ENCODE data around the gene CAMTA1.

The CAMTA1 gene

DNA sequence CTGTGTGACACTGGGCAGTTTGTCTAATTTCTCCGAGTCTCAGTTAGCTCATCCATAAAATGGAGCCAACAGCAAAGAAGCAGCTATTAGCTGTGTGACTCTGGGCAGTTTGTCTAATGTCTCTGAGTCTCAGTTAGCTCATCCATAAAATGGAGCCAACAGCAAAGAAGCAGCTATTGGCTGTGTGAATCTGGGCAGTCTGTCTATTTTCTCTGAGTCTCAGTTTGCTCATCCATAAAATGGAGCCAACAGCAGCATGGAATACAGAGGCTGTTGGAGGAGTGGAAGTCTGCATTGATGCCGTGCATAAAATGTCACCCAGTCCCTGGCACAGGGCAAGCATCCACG, 688.9 kb downstream of the CAMTA1 start:
- Histone ChIP-seq H3K27ac (ENCODE audit: extremely low read depth, low read depth, low read length) (no peak overlapping the region), H3K36me3 (ENCODE audit: control insufficient read depth in 2 of 2, insufficient read depth in 1 of 2, low read length in 2 of 2) (no peaks in the 10 kb centered on the region), H3K4me3 (ENCODE audit: low read depth, low read length) (no peak overlapping the region), H3K9me3 (ENCODE audit: control insufficient read depth, insufficient read depth, low read depth, low read length) (no peaks in the 10 kb centered on the region), H3K4me1 (ENCODE audit: control insufficient read depth, insufficient read depth, low read length) (peaks cover 7% of the 10 kb centered on the region; the same call in 1 of the 2 replicates)
- POLR2A ChIA-PET: no interaction called here
- TF ChIP-seq, protein P1, sequence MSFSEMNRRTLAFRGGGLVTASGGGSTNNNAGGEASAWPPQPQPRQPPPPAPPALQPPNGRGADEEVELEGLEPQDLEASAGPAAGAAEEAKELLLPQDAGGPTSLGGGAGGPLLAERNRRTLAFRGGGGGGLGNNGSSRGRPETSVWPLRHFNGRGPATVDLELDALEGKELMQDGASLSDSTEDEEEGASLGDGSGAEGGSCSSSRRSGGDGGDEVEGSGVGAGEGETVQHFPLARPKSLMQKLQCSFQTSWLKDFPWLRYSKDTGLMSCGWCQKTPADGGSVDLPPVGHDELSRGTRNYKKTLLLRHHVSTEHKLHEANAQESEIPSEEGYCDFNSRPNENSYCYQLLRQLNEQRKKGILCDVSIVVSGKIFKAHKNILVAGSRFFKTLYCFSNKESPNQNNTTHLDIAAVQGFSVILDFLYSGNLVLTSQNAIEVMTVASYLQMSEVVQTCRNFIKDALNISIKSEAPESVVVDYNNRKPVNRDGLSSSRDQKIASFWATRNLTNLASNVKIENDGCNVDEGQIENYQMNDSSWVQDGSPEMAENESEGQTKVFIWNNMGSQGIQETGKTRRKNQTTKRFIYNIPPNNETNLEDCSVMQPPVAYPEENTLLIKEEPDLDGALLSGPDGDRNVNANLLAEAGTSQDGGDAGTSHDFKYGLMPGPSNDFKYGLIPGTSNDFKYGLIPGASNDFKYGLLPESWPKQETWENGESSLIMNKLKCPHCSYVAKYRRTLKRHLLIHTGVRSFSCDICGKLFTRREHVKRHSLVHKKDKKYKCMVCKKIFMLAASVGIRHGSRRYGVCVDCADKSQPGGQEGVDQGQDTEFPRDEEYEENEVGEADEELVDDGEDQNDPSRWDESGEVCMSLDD (tag by site-specific recombination; IDR thresholded peaks at IDR 0.05): no peak
- TF ChIP-seq ZNF335 (tag by site-specific recombination; conservative IDR thresholded peaks at IDR 0.05) (no peak), ZNF610 (tag by site-specific recombination; IDR thresholded peaks at IDR 0.05; ENCODE audit: borderline replicate concordance) (no peak), ZNF423 (tag by site-specific recombination; IDR thresholded peaks at IDR 0.05) (no peak), EGR2 (tag by site-specific recombination; IDR thresholded peaks at IDR 0.05; ENCODE audit: low read depth) (no peak), REPIN1 (tag by site-specific recombination; IDR thresholded peaks at IDR 0.05; ENCODE audit: low read depth) (no peak), ZNF292 (tag by site-specific recombination; IDR thresholded peaks at IDR 0.05; ENCODE audit: borderline replicate concordance, low read depth) (no peak), ZNF324 (tag by site-specific recombination; IDR thresholded peaks at IDR 0.05) (no peak), ZNF623 (tag by site-specific recombination; IDR thresholded peaks at IDR 0.05) (no peak), ZNF19 (tag by site-specific recombination; IDR thresholded peaks at IDR 0.05; ENCODE audit: low read depth) (no peak)
- CTCF ChIA-PET: interaction anchor here (1.0 to 1.1 kb wide), 3 partner anchors 22 to 139 kb away, joined by 3 read pairs; no protein-coding TSS in a partner anchor

DNA sequence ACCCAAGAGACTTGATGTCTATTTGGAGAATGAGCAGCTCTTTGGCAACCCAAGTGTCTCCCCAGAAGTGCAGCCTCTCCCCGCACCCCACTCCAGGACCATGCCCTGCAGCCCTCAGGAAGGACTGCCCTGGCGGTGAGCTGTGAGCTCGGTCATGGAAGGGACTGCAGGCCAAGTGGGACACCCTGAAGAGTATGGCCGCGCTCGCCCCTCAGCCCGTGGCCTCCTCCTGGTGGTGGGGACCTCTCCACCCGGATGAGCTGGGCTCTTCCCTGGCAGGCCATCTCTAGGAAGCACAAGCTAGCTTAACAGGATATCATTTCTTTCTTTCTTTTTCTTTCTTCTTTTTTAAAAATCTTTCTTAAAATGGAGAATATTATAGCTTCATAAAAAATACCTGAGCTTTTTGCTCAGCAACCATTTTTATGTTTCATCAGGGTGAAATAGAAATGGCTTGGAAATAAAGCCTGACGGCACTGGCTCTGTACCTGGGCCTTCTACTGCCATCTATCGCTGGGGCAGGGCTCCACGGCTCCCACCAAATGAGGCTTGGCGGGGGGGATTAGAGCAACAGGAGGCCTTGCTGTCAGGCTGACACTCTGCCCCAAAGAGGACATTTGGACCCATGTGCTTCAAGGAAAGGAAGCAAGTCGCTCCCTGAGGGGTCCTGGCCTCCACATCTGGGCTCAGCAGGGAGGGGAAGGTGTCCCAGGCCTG, 689.7 kb downstream of the CAMTA1 start:
- TF ChIP-seq GLIS1 (tag by site-specific recombination; IDR thresholded peaks at IDR 0.05) (peak; percentile 28; the same call in 1 of the 2 replicates), ZIC2 (tag by site-specific recombination; IDR thresholded peaks at IDR 0.05) (0 out of 2 replicates have a peak, but pooled peaks have one; percentile 10), ZNF529 (tag by site-specific recombination; IDR thresholded peaks at IDR 0.05; ENCODE audit: insufficient replicate concordance) (no peak), GLIS2 (tag by site-specific recombination; IDR thresholded peaks at IDR 0.05) (no peak)
- TF ChIP-seq, protein P2, sequence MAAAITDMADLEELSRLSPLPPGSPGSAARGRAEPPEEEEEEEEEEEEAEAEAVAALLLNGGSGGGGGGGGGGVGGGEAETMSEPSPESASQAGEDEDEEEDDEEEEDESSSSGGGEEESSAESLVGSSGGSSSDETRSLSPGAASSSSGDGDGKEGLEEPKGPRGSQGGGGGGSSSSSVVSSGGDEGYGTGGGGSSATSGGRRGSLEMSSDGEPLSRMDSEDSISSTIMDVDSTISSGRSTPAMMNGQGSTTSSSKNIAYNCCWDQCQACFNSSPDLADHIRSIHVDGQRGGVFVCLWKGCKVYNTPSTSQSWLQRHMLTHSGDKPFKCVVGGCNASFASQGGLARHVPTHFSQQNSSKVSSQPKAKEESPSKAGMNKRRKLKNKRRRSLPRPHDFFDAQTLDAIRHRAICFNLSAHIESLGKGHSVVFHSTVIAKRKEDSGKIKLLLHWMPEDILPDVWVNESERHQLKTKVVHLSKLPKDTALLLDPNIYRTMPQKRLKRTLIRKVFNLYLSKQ (tag by site-specific recombination; IDR thresholded peaks at IDR 0.05; ENCODE audit: borderline replicate concordance): no peak
- POLR2A ChIA-PET: no interaction called here
- CTCF ChIA-PET: interaction anchor here (0.6 to 1.1 kb wide), 5 partner anchors 21 to 231 kb away, joined by 3 read pairs; no protein-coding TSS in a partner anchor
- Histone ChIP-seq H3K27ac (ENCODE audit: extremely low read depth, low read depth, low read length) (no peak overlapping the region), H3K36me3 (ENCODE audit: control insufficient read depth in 2 of 2, insufficient read depth in 1 of 2, low read length in 2 of 2) (no peaks in the 10 kb centered on the region), H3K9me3 (ENCODE audit: control insufficient read depth, insufficient read depth, low read depth, low read length) (no peaks in the 10 kb centered on the region), H3K4me1 (ENCODE audit: control insufficient read depth, insufficient read depth, low read length) (peaks cover 7% of the 10 kb centered on the region; the same call in 1 of the 2 replicates), H3K4me3 (ENCODE audit: low read depth, low read length) (no peak overlapping the region)

DNA sequence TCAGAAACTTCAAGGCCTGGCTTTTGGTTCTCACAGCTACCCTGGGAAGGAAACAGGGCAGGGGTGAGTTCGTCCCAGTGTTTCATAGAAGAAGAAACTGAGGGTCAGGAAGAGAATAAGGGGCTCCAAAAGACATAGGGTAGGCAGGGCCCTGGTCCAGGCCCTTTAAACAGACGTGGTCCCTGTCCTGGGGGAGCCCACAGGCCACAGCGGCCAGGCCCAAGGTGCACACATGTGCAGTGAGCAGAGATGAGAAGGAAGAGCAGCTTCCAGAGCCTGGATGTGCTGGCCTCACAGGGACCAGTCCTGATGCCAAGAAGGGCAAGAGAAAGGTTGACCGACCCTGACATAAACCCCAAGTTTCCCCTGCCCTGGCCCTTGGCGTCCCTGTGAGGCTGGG, 690.4 kb downstream of the CAMTA1 start:
- POLR2A ChIA-PET: no interaction called here
- Histone ChIP-seq H3K9me3 (ENCODE audit: control insufficient read depth, insufficient read depth, low read depth, low read length) (no peaks in the 10 kb centered on the region), H3K4me3 (ENCODE audit: low read depth, low read length) (no peak overlapping the region), H3K4me1 (ENCODE audit: control insufficient read depth, insufficient read depth, low read length) (peaks cover 5% of the 10 kb centered on the region; the same call in 1 of the 2 replicates), H3K36me3 (ENCODE audit: control insufficient read depth in 2 of 2, insufficient read depth in 1 of 2, low read length in 2 of 2) (no peaks in the 10 kb centered on the region), H3K27ac (ENCODE audit: extremely low read depth, low read depth, low read length) (no peak overlapping the region)
- CTCF ChIA-PET: no interaction called here
- no peak for TF ChIP-seq TCF7L2 (IDR thresholded peaks at IDR 0.05; ENCODE audit: borderline replicate concordance, low read depth, low read length)
- TF ChIP-seq ZNF707 (tag by site-specific recombination; IDR thresholded peaks at IDR 0.05): no peak
- no peak for TF ChIP-seq SALL2 (tag by site-specific recombination; IDR thresholded peaks at IDR 0.05; ENCODE audit: borderline replicate concordance)
- TF ChIP-seq, protein P3, sequence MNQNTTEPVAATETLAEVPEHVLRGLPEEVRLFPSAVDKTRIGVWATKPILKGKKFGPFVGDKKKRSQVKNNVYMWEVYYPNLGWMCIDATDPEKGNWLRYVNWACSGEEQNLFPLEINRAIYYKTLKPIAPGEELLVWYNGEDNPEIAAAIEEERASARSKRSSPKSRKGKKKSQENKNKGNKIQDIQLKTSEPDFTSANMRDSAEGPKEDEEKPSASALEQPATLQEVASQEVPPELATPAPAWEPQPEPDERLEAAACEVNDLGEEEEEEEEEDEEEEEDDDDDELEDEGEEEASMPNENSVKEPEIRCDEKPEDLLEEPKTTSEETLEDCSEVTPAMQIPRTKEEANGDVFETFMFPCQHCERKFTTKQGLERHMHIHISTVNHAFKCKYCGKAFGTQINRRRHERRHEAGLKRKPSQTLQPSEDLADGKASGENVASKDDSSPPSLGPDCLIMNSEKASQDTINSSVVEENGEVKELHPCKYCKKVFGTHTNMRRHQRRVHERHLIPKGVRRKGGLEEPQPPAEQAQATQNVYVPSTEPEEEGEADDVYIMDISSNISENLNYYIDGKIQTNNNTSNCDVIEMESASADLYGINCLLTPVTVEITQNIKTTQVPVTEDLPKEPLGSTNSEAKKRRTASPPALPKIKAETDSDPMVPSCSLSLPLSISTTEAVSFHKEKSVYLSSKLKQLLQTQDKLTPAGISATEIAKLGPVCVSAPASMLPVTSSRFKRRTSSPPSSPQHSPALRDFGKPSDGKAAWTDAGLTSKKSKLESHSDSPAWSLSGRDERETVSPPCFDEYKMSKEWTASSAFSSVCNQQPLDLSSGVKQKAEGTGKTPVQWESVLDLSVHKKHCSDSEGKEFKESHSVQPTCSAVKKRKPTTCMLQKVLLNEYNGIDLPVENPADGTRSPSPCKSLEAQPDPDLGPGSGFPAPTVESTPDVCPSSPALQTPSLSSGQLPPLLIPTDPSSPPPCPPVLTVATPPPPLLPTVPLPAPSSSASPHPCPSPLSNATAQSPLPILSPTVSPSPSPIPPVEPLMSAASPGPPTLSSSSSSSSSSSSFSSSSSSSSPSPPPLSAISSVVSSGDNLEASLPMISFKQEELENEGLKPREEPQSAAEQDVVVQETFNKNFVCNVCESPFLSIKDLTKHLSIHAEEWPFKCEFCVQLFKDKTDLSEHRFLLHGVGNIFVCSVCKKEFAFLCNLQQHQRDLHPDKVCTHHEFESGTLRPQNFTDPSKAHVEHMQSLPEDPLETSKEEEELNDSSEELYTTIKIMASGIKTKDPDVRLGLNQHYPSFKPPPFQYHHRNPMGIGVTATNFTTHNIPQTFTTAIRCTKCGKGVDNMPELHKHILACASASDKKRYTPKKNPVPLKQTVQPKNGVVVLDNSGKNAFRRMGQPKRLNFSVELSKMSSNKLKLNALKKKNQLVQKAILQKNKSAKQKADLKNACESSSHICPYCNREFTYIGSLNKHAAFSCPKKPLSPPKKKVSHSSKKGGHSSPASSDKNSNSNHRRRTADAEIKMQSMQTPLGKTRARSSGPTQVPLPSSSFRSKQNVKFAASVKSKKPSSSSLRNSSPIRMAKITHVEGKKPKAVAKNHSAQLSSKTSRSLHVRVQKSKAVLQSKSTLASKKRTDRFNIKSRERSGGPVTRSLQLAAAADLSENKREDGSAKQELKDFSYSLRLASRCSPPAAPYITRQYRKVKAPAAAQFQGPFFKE (tag by site-specific recombination; IDR thresholded peaks at IDR 0.05; ENCODE audit: borderline replicate concordance): no peak
- TF ChIP-seq SCRT2 (tag by site-specific recombination; IDR thresholded peaks at IDR 0.05): no peak
- no peak for TF ChIP-seq ZNF510 (tag by site-specific recombination; IDR thresholded peaks at IDR 0.05; ENCODE audit: insufficient replicate concordance)

All from HEK293 (cell line).